Mucosa of stomach (tissue), 1 donor: ENCODE measurements around the gene LRRN2.

Experiments used
- H3K27me3 ChIP-seq: one replicate; pipeline ENCODE4 v1.7.0; 2013; ENCODE audit warnings: mild to moderate bottlenecking, low read length; ENCODE audit not compliant: control insufficient read depth, insufficient read depth
- H3K36me3 ChIP-seq: one replicate; pipeline ENCODE4 v1.7.0; 2013; ENCODE audit warnings: low read length; ENCODE audit not compliant: control insufficient read depth, insufficient read depth
- H3K4me1 ChIP-seq: one replicate; pipeline ENCODE4 v1.7.0; 2013; ENCODE audit warnings: mild to moderate bottlenecking, low read length; ENCODE audit not compliant: control insufficient read depth, insufficient read depth
- H3K4me3 ChIP-seq: one replicate; pipeline ENCODE4 v1.7.0; 2013; ENCODE audit warnings: low read length
- H3K9ac ChIP-seq: one replicate; pipeline ENCODE4 v1.7.0; 2013; ENCODE audit warnings: mild to moderate bottlenecking, low read length, moderate library complexity
- H3K9me3 ChIP-seq: one replicate; pipeline ENCODE4 v1.7.0; 2013; ENCODE audit warnings: mild to moderate bottlenecking, low read length, moderate library complexity; ENCODE audit not compliant: control insufficient read depth
- donor health status: Pancreatic carcinoma.

LRRN2 gene

DNA sequence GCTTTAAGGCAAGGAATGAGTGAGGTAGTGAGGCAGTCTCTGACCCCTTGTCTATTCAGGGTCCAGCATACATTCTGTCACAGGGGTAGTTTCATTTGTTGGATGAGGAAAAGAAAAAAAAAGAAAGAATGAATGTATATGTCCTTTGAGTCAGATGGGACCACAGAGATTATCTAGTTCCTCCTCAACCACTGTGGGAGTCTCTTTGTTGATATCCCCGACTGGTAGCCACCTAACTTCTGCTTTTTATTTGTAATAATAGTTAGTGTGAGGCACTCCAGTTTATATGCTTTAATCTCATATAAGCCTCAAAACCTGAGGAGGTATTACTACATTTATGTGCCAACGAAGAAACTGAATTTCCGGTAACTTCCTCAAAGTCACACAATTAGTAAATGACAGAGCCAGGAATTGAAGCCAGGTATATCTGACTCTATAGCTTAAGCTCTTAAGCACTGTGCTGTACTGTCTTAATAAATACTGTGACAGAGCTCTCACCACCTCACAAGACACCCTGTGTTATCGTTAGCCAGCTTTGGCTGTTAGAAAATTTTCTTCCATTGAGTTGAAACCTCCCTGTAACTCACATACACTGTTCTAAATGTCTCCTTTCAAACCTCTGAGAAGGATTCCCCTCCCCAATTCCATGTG, 87.1 kb downstream of the LRRN2 start:
- no peak overlapping the region for H3K9ac ChIP-seq
- peaks cover 3% of the 10 kb centered on the region for H3K27me3 ChIP-seq
- H3K4me1 ChIP-seq: no peaks in the 10 kb centered on the region
- H3K9me3 ChIP-seq: no peaks in the 10 kb centered on the region
- H3K4me3 ChIP-seq: no peak overlapping the region
- no peaks in the 10 kb centered on the region for H3K36me3 ChIP-seq

DNA sequence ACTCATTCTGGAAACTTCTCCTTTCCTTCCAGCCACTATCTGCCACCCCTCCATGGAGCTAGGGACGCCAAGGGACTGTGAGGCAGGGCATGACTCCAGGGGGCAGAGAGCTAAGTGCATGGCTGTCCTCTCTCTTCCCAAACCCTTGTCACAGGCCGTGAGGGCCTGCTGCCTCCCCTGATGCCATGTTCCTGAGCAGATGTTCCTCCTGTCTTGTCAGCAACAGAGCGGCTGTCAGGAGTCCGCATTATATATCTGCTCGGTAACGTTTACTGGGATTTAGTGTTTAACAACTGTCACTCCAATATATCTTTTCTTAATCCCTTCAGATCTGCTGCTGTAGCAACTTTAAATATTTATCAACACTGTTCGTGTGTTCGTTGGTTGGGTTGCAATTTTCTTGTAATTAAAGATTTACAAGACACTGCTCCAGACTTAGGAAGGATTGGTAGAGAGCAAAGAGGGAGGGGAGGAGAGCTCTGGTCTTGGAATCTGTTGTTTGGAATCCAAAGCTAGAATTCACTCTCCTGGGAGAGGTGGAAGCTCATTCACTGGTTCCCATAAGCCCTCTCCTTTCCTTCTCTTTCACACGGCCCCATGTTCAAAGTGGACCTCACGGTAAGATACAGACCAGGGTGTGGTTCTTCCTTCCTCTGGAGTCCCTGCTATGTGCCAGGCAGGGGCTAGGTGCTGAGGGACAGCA, 93.1 kb downstream of the LRRN2 start:
- H3K4me3 ChIP-seq: no peak overlapping the region
- H3K9ac ChIP-seq: no peak overlapping the region
- H3K4me1 ChIP-seq: peaks cover 11% of the 10 kb centered on the region
- H3K27me3 ChIP-seq: no peaks in the 10 kb centered on the region
- H3K36me3 ChIP-seq: no peaks in the 10 kb centered on the region
- H3K9me3 ChIP-seq: no peaks in the 10 kb centered on the region

DNA sequence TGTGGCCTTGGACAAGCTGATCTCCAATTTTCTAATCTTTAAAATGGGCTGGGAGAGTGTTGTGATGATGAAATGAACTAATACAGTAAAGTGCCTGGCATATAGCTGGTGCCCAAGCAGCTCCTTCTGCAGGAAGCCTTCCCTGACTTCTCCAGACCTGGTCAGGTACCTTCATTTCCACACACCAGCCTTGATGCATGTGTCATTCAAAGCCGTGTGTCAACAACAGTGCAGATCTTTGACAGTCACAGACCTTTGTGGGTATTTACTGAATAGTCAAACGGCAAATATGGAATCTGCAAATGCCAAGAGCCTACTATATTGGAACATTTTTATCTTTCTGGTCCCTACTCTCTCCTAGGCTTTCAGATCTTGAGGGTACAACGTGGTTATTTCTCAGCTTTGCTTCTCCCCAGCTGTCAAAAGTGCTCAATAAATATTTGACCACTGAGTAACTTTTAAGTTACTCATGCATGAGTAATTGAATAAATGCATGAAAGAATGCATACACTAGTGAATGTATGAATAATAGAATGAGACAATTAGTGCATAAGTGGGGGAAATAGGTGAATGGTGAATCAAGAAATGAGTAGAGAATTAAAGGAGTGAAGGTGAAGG, 94.0 kb downstream of the LRRN2 start:
- peaks cover 11% of the 10 kb centered on the region for H3K4me1 ChIP-seq
- H3K36me3 ChIP-seq: no peaks in the 10 kb centered on the region
- no peak overlapping the region for H3K4me3 ChIP-seq
- H3K9me3 ChIP-seq: no peaks in the 10 kb centered on the region
- H3K9ac ChIP-seq: no peak overlapping the region
- no peaks in the 10 kb centered on the region for H3K27me3 ChIP-seq

DNA sequence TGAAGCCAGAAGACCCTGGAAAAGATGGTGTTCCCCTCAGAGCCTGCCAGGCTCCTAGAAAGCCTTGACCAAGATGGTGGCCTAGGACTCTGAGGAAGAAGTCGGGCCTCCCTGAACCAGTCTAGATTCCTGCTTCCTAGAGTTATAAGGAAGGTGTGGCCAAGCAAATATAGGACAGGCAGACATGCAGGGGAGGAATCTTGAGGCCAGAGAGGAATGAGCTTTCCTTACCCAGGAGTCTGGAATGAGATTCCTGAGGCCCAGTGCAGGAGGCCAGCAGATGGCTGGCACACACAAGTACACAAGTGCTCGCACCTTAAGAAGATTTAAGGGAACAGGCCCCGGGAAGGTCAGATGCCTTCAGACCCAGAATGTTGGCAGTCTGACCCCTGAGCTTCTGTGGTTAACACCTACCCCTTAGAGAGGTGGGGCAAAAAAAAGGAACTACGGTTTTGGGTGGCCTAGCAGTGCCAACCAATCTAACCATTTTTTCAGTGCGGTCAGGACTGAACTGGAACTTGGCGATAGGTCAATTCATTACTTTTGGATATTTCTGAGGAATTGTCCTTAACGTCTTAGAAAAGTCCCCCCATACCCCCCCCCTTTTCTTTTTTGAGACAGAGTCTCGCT, 96.0 kb downstream of the LRRN2 start:
- Histone ChIP-seq H3K36me3 (no peaks in the 10 kb centered on the region), H3K9me3 (no peaks in the 10 kb centered on the region), H3K4me1 (peaks cover 11% of the 10 kb centered on the region), H3K9ac (no peak overlapping the region), H3K27me3 (no peaks in the 10 kb centered on the region), H3K4me3 (no peak overlapping the region)

DNA sequence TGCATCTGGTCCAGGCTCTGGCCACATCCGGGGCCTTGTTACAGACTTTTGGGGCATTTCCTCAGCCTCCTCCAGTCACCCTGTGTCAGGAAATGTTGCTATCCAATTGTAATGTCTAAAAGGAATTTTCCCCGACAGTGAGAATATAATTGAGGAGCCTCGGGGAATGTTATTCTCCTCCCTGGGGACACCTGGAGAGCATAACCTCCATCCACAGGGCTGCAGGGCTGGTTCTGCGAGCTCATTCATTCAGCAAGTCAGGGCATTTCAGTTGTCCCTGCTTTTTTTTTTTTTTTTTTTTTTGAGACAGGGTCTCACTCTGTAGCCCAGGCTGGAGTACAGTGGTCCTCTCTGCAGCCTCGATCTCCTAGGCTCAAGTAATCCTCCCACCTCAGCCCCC, 96.7 kb downstream of the LRRN2 start:
- H3K4me3 ChIP-seq: no peak overlapping the region
- H3K9ac ChIP-seq: no peak overlapping the region
- no peaks in the 10 kb centered on the region for H3K27me3 ChIP-seq
- peaks cover 11% of the 10 kb centered on the region for H3K4me1 ChIP-seq
- no peaks in the 10 kb centered on the region for H3K9me3 ChIP-seq
- no peaks in the 10 kb centered on the region for H3K36me3 ChIP-seq

DNA sequence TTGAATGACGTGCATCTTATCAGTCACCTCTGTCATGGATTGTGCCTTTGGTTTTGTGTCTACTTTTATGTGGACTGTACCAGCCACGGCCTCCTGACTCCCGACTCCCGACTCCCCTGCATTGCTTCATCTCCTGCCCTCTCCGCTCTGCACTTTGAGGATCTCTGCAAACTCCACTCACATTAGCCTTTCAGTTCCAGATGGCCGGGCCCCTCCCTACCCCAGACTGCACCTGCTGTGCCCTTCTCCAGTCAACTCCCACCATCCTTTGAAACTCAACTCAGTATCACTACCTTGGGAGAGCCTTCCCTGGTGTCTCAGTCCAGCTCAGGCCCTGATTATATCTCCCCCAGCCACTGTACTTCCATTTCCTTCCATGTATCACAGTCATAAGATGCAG, 97.9 kb downstream of the LRRN2 start:
- Histone ChIP-seq H3K36me3 (no peaks in the 10 kb centered on the region), H3K9me3 (no peaks in the 10 kb centered on the region), H3K4me1 (peaks cover 8% of the 10 kb centered on the region), H3K27me3 (no peaks in the 10 kb centered on the region), H3K9ac (no peak overlapping the region), H3K4me3 (no peak overlapping the region)

DNA sequence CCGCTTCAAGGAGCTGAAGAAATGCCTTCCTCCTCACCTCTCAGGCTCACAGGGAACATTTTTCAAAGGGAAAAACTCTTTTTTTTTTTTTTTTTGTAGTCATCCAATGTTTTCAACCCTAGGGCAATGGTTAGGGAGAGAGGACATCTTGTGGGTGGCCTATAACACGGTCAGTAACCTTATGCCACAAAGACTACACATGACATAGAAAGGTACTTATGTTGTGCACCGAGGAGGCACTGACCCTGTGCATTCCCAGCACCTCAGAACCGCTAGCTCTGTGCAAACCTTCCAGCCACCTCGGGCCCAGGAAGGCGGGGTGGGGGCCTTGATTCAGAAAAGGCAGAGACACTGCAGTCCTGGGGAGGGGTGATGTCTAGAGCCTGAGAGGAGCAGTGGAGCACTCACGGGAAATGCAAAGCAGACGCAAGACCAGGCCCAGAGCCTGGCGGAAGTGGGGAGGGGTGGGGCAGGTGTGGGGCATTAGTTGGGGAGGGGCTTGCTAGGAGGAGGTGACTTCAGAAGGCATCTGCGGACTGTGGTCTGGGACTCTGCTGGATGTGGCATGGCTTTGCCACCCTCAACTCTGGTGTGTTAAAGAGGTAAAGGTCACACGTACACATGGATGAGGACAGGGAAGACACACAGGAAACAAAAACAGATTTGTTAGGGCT, 100.7 kb downstream of the LRRN2 start:
- no peaks in the 10 kb centered on the region for H3K27me3 ChIP-seq
- H3K4me1 ChIP-seq: no peaks in the 10 kb centered on the region
- H3K36me3 ChIP-seq: no peaks in the 10 kb centered on the region
- no peak overlapping the region for H3K4me3 ChIP-seq
- no peak overlapping the region for H3K9ac ChIP-seq
- H3K9me3 ChIP-seq: no peaks in the 10 kb centered on the region

DNA sequence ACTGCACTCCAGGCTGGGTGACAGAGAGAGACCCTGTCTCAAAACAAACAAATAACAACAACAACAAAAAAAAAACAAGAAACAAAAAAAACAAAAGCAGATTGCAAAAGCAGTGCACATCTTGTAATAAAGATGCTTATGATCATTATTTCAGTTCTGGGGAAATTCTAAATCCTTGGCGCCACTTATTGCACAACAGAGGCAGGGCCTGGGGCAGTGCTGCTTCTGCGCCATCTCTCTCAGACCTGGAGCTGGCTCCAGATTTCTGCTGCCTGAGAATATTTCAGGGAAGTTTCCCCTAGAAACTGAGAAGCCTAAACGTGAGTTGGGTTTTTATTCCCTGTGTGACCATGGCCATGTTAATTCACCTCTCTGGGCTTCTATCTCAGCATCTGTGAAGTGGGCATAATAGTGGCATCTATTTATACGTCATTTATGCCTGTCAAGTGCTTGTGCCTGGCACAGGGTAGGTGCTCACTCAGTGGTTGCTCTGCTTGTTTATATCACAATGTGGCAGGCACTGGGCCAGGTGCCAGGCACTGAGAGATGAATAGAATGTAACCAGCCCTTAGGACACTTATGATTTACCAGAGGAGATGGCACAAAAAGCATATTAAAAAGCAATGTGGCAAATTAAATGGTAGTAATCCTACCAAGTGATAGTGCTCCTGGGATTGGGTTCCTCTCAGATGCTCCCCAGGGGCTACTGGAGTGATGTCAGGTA, 101.5 kb downstream of the LRRN2 start:
- Histone ChIP-seq H3K4me3 (no peak overlapping the region), H3K9ac (no peak overlapping the region), H3K9me3 (no peaks in the 10 kb centered on the region), H3K27me3 (no peaks in the 10 kb centered on the region), H3K4me1 (peaks cover 6% of the 10 kb centered on the region), H3K36me3 (no peaks in the 10 kb centered on the region)

DNA sequence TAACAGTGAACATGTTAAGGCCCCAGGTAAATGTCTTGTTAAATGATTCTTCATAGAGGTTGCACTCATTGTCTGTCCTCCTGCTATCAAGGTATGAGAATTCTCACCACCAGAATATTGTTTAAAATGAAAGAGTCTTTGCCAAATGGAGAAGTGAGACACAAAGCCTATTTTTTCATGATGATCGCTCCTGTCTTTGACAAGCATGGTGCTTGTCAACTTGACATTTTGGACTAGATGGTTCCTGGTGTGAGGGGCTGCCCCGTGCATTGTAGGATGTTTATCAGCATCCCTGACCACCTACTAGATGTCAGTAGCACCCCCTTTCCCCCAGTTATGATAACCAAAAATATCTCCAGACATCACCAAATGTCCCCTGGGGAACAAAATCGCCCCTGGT, 103.8 kb downstream of the LRRN2 start:
- H3K36me3 ChIP-seq: no peaks in the 10 kb centered on the region
- H3K9me3 ChIP-seq: no peaks in the 10 kb centered on the region
- H3K4me3 ChIP-seq: no peak overlapping the region
- no peaks in the 10 kb centered on the region for H3K27me3 ChIP-seq
- H3K4me1 ChIP-seq: peaks cover 6% of the 10 kb centered on the region
- H3K9ac ChIP-seq: no peak overlapping the region

DNA sequence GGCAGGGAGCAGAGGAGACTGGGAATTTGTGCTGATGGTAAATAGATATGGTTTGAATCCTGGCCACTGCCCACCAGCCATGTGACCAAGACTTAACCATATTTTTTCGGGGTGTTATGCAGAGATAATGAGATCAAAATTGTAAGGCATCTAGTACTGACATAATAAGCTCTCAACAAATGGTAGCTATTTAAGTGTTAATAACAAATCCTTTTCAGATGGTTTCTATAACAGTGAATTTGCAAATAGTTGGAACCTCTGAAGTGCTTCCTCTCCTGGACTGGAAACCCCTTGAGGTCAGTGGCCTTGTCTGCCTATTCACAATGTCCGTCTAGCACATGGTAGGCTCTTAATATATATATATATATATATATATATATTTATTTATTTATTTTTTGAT, 104.7 kb downstream of the LRRN2 start:
- Histone ChIP-seq H3K36me3 (no peaks in the 10 kb centered on the region), H3K27me3 (no peaks in the 10 kb centered on the region), H3K9ac (no peak overlapping the region), H3K4me3 (no peak overlapping the region), H3K9me3 (no peaks in the 10 kb centered on the region), H3K4me1 (peaks cover 6% of the 10 kb centered on the region)

DNA sequence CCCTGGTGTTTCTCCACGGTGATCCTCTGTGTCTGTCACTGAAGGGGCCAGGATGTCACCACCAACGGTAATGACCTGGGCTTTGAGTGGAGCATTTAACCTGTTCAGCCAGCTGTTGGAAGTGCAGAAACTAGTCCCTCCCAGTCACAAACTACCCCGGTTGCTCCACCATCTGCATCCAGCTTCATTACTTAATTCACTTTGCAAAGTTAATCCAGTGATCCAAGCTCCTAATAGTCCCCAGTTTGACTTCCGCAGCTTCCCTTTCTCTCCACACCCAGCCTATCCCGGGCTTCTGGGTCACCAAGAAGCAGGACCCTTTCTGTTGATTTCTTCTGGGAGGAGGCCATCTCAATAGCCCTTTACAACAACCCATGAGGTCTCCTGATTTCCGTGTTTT, 105.9 kb downstream of the LRRN2 start:
- no peaks in the 10 kb centered on the region for H3K9me3 ChIP-seq
- H3K4me3 ChIP-seq: no peak overlapping the region
- H3K9ac ChIP-seq: no peak overlapping the region
- no peaks in the 10 kb centered on the region for H3K27me3 ChIP-seq
- no peaks in the 10 kb centered on the region for H3K36me3 ChIP-seq
- H3K4me1 ChIP-seq: peaks cover 6% of the 10 kb centered on the region
